HG02588 (cell line): ENCODE results near the gene FHOD3.

Source experiments
- ATAC-seq: cut with Tn5 transposase; IDR thresholded peaks from one replicate; pipeline ENCODE4 v1.9.1; 2021; ENCODE audit warnings: mild to moderate bottlenecking, moderate library complexity; ENCODE audit not compliant: unreplicated experiment

The FHOD3 gene

GRCh38 chr18:36643061-36643460, 345.5 kb downstream of the FHOD3 start:
- no peak for ATAC-seq

DNA sequence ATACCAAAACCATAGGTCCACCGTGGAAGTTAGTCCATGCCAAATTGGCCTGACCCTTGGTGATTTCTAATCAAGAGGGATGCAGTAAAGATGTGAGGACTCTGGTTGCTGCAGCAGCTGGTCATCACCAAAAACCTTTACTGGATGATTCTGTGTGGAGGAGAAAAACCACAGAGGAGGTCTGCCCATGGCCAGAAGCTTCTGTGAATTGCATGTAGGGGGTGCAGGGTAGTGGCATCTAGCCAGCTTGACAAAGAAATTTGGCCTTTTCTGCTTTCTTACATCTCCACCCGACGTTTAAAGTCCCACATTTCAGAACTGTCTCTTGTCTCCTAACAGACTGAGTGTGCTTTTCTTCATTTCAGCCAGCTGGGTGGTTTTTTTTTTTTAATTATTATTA, 351.3 kb downstream of the FHOD3 start:
- no peak for ATAC-seq

- ATAC-seq: no peak
Observed at GRCh38 chr18:36649205-36649604, 351.7 kb downstream of the FHOD3 start.

DNA sequence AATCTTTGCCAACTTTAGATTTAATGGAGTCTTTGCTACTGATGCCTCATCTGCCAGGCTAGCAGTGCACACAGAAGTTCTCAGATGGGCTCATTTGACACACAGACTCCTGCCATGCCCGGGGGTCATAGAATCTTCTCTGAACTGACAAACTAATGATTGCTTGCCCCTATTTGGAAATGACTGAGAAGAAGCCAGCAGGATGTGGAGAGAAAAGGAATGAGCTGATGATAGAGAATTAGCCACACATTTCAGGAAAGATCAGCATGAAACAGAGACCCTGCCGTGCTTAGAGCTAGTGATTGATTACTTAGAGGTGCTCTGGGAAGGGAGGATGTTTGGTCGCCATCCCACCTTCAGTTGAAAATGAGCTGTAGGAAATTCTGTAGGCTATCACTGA, 352.8 kb downstream of the FHOD3 start:
- ATAC-seq: no peak

DNA sequence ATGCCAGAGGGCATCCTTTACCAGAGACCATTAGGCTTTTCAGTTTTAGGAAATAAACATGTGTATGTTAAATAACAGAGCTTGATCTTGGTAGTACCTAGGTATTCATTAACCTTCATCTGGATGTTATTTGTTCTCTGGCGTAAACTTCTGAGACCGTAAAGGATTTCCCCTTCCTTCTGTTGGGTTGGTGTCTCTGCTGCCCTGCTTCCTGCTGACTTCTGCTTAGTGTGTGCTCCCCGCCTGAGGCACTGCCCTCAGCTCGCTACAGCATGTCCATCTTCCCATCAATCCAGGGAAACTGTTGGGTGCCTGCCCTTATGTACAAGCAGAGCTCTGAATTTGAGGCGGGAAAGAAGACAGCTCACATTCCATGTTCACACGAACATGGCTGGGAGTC, 353.4 kb downstream of the FHOD3 start:
- peak; percentile 69 for ATAC-seq

DNA sequence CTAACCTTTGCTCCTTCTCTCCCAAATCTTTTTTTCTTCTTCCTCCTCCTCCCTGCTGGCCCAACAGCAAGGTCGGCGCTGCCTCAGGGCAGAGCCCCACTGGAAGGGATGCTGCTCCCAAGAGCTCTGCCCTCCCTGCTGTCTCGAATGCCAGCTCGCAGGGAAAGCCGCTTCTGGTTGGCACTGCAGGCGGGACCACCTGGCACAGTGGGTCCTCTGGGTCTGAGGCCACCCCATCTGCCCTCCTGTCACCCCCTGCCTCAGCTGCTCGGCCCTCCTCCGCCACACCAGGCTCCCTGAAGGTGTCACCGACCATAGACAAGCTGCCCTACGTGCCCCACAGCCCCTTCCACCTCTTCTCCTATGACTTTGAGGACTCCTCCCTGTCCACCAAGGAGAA, 355.0 kb downstream of the FHOD3 start:
- no peak for ATAC-seq

- no peak for ATAC-seq
Observed at GRCh38 chr18:36653141-36653869, 355.8 kb downstream of the FHOD3 start.

DNA sequence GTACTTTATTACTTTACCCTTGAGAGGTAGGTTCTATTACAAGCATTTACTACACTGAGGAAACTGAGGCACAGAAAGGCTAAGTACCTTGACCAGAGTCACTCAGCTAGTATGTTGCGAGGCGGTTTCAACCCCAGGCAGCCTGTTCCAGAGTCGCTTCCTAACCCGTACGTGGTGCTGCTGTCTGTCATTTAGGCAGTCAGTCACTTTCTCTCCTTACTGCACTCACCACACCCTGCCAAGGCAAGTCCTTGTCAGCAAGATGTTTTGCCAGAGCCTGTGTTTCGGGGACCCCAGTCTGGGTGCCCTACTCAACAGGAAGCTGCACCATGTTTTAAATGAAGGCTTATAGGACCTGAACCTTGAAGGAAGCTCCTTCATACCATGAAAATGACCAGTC, 356.4 kb downstream of the FHOD3 start:
- ATAC-seq: no peak

DNA sequence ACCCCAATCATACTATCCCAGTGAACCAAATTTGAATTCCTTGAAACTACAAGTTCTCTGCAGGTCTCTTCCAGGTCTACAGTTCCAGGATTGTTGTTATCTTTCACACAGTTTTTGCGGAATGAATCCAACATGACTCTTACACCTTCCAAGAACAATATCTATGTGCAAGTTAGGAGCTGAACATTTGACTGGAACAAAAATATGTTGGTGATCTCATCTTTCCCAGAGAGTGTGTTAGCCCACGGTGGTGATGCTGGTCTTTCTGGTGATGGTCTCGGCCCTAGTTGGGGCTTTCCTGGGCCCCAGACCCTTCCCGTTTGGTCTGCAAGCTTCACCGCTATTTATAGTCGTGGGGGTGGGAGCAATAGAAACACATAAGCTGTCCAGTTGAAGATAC, 357.6 kb downstream of the FHOD3 start:
- ATAC-seq: no peak

GRCh38 chr18:36655930-36656329, 358.4 kb downstream of the FHOD3 start:
- ATAC-seq: no peak

DNA sequence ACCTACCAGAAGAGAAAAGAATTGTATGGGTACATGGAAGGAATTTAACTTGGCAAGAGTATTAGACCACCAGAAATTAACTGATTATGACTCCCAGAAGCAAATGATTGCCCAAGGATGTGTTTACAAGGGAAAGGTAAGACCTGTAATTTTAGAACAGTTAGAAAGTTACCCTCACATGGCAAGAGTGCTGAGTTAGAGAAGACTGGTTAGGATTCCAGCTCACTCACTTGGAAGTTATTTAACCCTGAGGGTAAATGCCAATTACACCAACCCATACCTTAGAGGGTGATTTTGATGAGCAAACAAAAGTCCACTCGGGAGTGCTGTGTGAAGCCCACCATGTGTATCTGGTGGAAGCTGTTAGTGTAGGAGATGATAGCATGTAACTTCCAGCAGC, 361.1 kb downstream of the FHOD3 start:
- ATAC-seq: no peak

- ATAC-seq: no peak
Observed at GRCh38 chr18:36660311-36660710, 362.8 kb downstream of the FHOD3 start.

DNA sequence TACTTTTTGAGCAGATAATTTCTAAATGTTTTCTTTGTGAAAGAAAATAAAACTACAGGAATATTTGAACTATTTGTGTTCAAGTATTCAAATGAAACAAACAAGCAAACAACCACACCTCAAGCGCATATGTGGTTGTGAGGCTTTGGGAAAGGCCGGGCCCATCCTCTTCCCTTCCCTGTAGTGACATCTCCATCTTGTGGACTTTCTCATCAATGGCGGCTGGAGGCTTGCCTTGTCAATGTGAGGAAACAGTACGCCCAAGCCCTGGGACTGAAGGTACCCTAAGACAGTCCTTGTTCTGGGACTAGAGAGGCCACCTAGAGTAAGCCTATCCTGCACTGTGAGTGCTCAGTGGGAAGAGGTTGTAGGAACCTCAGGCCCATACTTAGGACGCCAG, 364.5 kb downstream of the FHOD3 start:
- ATAC-seq: no peak

- no peak for ATAC-seq
Observed at GRCh38 chr18:36663312-36663711, 365.8 kb downstream of the FHOD3 start.

DNA sequence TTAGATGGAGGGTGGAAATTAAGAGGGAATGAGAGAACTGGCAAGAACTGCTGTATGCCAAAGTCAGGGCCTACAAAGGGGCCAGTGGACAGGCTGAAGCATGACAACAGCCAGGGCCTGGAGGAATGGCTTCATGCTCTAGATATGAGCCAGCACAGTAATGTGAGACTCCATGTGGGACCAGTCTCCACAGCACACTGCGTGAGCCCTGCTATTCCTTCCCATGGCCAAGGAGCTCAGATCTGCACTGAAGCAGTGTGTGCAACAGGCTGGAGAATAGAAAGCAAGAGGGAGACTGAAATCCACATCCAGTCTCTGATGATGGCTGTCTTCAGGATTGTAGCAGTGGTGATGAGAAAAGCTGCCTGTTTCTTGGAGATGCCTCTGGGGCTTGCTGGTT, 368.4 kb downstream of the FHOD3 start:
- ATAC-seq: no peak

DNA sequence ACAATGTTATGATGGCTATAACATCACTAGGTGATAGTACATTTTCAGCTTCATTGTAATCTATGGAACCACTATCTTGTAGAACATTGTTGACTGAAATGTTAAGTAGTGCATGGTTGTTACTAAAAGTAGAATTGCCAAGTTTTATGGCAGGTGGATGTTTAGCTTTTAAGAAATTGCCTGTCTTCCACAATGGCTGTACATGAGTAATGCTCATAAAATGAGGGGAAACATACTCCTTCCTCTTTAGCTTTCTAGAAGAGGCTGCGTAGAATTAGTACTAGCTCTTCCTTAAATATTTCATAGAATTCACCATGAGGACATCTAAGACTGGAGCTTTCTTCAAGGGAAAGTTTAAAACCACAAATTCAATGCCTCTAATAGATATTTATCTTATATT, 370.3 kb downstream of the FHOD3 start:
- no peak for ATAC-seq

GRCh38 chr18:36668349-36668748, 370.8 kb downstream of the FHOD3 start:
- no peak for ATAC-seq

DNA sequence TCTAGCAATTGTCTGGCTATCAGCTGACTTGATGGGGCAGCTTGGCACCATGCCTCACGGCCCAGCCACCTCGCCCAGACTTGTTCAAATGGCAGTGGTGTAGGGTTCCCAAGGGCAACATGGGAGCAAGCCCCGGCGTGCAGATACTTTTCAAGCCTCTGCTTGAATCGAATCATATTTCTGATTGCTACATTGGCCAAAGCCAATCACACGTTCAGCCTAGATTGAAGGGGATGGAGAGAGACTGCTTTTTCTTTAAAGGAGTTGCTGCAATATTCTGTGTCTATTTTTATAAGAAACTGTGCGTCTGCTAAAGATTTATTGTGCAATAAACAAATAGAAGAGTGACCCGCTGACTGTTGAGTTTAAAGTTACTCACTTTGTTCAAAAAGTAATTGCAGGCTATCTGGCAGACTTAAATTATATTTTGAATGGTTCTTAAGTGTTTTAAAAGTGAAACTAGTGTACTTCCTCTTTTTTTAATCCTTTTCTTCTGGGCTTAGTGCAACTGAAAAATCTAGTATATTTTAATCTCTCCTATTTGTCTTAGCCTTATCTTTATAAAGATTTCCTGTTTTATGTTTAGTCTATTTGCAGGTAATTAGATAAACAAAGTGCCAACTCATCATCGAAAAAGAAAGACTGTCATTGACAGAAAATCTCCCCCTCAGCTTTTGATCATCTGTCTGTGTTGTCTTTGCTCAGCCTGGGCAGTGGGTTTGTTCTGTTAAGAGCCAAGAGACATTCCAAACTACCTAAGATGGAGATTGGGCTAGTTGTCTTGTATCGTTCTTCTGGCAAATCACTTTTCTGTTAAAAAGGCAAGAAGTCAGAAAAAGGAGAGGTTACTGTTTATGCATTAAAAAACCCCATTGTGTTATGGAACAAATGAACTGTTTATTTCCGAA, 375.2 kb downstream of the FHOD3 start:
- ATAC-seq: no peak

- ATAC-seq: no peak
Observed at GRCh38 chr18:36673452-36673851, 375.9 kb downstream of the FHOD3 start.

GRCh38 chr18:36675076-36675475, 377.6 kb downstream of the FHOD3 start:
- no peak for ATAC-seq

- ATAC-seq: no peak
Observed at GRCh38 chr18:36675542-36675941, 378.0 kb downstream of the FHOD3 start.

GRCh38 chr18:36676629-36677028, 379.1 kb downstream of the FHOD3 start:
- no peak for ATAC-seq
